Stimulated activated CD4-positive, alpha-beta T cell treated with anti-CD3 and anti-CD28 coated beads, Interleukin-12 subunit alpha, Interleukin-12 subunit beta, amount 100 ng/mL, for 24 hours (primary cell): ENCODE data around the gene FITM1.

Source experiments
- DNase-seq, 2 experiments: peaks; one replicate each; pipeline ENCODE4 v3.0.0-alpha.2; 2020; ENCODE audit warnings: low read depth in 2 of 2

The FITM1 gene

DNA sequence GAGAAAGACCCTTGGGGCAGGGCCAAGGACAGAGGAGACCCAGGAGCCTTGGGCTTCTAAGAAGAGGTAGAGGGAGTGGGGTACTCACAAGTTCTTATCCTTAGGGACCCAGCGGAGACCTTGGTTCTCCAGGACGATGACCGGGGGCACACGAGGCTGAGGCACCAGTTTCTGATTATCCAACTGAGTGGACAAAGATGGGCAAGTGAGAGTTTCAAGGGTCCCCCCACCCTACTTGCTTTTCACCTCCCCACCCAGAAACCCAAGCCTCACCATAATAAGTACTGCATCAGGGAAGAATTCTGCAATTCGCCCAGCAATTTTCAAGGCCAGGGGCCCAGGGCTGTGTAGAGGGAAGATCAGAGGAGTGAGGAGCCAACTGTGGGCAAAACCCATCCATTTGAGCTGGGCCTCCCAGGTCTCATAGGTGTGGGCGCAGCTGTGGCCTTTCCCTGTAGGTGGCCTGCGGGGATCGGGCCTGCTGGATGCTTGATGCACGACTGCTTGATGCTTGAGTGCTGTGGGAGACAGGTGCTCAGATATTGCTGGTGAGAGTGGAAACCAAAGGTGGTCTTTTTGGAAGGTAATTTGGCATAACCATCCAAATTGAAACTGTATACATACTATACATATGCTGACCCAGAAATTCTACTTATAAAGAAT is 8.9 kb downstream of the FITM1 start:
- DNase-seq: no peak

DNA sequence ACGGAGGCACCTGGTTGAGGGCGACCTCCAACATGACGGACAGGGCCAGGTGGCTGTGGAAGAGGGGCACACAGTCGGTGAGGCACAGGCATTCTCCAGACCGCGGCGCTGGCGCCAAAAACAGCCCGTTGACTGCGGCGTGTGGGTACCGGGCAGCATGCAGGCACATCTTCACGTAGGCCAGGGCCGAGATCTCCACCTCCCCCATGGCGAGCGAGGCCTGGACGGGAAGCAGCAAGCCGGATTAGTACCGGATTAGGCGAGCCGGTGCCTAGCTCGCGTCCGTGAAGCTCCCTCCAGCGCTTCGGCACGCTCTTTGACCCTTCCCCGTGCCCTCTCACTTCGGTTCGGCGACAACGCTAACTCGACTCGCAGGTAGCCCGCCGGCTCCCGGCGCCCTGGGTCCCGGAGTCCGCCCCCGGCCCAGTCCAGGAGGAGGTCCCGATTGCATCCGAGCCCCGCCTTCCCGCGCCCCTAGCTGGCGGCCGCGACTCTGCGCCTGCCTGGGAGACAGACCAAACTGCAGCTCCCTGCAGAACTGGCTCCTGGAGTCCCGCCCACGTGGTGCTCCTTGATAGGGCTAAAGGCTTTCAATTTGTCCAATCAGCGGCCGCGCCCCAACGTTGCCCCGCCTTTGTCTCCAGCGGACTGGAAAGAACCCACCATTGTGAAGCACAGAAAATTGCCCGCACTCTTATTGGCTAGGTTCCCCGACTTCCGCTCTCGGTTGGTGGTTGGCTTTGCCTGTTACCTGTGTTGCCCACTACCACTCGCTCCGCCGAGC is 10.8 kb downstream of the FITM1 start, which contains the start of gene EMC9:
Gene EMC9, minus strand, starts transcription at position 495 of the 784 bp plus-strand sequence. Its CDS starts 287 bp downstream, at position 208.
- peak; percentile 99 to 100 for DNase-seq

DNA sequence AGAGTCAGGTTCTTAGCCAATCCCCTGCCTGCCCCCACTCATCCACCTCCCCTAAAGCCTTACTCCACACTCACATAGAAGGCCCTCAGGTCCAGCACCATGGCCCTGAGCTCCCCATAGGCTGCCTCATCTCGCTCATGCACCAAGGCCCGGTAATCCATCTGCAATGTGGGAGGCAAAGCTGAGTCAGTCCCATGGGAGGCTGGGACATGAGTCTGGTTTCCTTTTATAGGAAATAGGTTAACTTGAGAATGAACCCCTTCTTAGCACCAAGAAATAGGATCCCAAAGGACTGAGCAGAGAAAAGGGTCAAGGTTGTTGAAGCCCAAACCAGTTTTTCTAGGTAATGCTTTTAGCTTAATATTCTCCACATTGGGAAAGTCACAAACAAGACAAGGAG is 13.1 kb downstream of the FITM1 start:
- no peak for DNase-seq

DNA sequence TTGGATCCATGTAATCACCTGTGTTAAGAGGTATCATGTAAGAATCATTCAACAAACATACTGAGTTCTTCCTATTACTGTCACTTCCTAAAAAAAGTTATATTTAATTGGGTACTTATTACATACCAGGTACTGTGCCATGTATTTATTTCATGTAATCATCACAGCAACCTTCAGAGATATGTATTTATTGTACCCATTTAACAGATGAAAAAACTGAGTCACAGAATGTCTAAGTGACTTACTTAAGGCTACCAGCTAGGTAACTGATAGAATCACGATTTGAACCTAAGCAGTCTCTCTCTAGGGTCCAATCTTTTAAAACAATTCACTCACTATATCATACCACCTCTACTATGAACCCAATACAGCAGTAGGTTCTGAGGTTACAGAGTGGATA is 14.0 kb downstream of the FITM1 start:
- DNase-seq: no peak

DNA sequence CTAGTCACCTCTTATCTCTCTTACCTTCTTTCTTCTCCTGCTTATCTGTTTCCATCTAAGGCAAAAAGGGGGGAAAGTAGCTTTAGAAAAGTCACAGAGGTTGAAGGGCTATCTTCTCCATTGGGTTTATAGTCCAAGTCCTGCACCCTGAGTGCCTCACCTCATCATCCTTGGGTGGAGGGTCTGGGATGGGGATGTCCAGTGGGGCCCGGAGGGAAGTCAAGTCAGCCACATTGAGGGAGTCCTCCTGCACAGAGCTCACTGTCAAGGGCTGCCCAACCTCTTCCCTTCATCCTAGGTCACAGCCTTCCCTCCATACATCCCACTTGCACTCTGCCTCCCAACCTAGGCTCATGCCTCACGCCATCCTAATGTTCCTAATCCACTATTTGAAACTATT is 14.8 kb downstream of the FITM1 start:
- DNase-seq: no peak

DNA sequence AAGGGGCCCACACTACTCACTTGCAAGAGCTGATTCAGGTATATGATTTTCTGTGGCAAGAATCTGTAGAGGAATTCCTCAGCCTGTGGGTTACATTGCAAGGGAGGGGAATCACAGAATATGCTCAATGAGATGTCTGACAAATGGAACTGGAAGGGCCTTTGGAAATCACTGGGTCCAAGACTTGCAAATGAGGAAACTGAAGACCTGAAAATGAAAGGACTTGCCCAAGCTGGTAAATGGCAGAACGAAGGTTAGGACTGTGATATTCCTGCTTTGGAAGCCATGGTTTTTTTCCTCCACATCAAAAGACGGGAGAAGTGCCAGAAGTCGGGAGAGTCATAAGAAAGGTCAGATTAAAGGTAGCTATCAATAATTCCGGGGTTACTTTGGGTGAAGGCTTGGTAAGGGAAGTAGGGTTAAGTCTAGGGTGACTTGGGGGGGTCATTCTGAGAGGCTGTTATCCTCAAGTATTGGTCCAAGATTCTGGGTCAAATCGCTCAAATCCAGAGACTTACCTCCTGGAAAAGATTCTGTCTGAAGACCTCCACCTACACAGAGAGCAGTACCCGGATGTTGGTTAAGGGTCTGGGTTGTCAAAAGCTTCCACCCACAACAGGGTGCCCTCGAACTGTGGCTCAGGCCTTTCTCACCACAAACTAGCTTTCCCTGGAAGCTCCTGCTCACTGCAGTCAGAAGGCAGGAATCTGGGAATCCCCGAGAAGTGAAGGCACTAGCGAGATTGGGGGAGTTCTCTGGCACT is 15.4 kb downstream of the FITM1 start:
- no peak for DNase-seq

DNA sequence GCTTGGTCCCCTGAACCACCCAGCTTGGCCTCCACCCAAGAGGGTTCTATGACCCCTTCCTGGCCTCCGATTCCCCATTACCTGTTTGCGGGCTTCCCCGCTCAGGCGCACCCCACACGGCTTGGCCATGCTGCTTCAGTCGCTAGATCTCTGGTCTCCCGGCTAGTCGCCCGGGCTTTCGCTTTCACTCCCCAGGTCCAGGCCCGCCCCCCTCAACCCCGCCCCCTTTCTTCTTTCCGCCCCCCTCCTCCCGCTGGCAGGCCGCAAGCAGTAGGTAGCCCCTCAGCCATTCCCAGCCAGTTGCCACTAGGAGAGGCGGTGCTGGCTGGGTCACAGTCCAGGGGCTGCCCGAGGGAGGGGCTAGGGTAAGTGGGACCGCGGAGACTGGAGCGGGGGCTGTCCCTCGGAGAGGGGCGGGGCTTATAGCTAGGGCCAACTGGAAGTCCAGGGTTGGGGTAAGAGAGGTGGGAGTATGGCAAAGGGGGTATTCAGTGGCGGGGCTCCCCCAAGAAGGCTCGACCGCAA is 16.1 kb downstream of the FITM1 start, which contains the start of gene PSME2:
Gene PSME2, minus strand, starts transcription at position 158 of the 525 bp plus-strand sequence. Its CDS starts 29 bp downstream, at position 129.
- DNase-seq: peak; percentile 78 to 93

DNA sequence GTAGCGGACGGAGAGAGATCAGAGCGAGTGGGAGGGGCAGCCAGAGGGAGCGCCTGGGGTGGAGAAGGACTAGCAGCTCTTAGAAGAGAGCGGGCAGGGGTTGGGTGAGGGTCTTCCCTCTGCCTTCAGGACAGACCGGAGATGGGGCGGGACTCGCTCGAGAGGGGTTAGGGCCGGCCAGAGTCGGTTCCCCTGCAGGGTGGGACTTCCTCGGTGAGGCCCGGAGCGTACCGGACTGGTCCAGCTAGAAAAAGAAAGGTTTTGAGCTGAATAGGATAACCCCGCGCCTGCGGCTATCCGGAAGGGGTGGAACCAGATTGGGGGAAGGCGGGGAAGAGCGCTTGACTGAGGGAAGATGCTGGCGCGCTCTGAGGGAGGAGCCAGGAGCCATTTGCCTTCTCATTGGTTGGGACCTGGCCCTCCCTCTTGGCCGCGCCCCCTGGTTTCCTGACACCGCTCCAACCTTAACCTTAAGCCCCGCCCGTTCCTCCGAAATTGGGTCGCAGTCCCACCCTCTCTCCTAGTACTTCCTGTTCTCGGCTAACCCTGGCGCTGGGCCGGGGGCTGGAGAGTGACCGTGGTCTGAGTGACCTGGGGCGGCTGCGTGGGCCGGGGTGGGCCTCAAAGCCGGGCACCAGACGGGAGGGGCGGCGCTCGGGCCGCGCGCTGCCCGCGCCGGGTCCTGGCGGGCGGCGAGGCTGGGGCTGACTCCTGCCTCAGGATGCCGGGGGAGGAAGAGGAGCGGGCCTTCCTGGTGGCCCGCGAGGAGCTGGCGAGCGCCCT is 16.7 kb downstream of the FITM1 start, which contains the start of gene RNF31:
Gene RNF31, plus strand, starts transcription at position 521 of the 783 bp plus-strand sequence. Its CDS starts 201 bp downstream, at position 722.
- peak; percentile 93 to 99 for DNase-seq

DNA sequence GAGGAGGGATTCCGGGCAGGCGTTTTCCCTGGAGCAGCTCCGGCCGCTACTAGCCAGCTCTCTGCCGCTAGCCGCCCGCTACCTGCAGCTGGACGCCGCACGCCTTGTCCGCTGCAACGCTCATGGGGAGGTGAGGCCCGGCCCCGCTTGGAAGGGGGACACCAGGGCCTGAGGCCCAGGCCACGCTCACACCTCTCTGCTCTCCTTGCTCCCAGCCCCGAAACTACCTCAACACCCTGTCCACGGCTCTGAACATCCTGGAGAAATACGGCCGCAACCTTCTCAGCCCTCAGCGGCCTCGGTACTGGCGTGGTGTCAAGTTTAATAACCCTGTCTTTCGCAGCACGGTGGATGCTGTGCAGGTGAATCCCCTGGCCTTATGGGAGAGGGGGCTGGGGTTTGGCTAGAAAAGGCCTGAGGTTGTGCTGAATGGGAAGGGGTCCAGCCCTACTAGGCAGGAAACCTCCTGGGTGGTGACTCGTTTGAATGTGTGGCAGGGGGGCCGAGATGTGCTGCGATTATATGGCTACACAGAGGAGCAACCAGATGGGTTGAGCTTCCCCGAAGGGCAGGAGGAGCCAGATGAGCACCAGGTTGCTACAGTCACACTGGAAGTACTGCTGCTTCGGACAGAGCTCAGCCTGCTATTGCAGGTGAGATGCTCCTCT is 17.4 kb downstream of the FITM1 start:
- DNase-seq: no peak

DNA sequence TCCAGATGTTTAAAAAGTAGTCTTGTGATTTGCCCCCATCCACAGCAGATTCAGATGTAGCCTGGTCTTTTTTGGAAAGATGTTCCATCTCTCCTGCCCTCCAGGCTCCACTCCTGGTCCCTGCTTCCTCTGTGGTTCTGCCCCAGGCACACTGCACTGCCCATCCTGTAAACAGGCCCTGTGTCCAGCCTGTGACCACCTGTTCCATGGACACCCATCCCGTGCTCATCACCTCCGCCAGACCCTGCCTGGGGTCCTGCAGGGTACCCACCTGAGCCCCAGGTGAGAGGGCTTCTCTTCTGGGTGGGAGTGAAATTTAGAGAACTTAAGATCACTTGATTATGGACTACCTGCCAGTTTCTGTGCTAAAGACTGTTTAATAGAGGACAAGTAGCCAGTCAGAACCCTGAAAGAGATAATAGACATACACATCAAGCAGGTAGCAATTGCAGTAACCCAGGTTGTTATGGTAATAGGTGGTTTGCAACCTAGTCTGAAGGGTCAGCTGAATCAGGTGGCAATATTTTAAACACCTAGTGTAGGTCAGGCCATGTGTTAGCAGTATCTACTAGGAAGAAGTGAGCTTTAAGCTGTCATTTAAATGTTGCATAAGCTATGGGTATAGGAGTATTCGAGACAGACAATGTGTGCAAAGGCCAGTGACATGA is 19.0 kb downstream of the FITM1 start:
- no peak for DNase-seq

DNA sequence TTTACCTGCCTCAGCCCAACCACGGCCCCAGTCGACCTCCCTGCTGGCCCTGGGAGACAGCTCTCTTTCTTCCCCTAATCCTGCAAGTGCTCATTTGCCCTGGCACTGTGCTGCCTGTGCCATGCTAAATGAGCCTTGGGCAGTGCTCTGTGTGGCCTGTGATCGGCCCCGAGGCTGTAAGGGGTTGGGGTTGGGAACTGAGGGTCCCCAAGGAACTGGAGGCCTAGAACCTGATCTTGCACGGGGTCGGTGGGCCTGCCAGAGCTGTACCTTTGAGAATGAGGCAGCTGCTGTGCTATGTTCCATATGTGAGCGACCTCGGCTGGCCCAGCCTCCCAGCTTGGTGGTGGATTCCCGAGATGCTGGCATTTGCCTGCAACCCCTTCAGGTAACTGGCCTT is 19.6 kb downstream of the FITM1 start:
- DNase-seq: no peak

DNA sequence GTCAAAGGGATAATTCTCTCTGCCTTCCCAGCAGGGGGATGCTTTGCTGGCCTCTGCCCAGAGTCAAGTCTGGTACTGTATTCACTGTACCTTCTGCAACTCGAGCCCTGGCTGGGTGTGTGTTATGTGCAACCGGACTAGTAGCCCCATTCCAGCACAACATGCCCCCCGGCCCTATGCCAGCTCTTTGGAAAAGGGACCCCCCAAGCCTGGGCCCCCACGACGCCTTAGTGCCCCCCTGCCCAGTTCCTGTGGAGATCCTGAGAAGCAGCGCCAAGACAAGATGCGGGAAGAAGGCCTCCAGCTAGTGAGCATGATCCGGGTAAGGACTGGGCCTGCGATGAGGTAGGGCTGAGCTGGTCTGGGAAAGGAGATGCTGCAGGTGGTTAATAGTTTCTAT is 20.1 kb downstream of the FITM1 start:
- DNase-seq: no peak

DNA sequence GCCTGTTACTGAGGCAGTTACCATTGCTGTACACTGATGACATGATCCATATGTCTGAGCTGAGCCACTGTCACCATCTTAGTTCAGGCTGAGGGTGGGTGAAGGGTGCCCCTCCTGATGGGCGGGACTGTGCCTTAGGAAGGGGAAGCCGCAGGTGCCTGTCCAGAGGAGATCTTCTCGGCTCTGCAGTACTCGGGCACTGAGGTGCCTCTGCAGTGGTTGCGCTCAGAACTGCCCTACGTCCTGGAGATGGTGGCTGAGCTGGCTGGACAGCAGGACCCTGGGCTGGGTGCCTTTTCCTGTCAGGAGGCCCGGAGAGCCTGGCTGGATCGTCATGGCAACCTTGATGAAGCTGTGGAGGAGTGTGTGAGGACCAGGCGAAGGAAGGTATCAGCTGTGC is 20.5 kb downstream of the FITM1 start:
- no peak for DNase-seq

DNA sequence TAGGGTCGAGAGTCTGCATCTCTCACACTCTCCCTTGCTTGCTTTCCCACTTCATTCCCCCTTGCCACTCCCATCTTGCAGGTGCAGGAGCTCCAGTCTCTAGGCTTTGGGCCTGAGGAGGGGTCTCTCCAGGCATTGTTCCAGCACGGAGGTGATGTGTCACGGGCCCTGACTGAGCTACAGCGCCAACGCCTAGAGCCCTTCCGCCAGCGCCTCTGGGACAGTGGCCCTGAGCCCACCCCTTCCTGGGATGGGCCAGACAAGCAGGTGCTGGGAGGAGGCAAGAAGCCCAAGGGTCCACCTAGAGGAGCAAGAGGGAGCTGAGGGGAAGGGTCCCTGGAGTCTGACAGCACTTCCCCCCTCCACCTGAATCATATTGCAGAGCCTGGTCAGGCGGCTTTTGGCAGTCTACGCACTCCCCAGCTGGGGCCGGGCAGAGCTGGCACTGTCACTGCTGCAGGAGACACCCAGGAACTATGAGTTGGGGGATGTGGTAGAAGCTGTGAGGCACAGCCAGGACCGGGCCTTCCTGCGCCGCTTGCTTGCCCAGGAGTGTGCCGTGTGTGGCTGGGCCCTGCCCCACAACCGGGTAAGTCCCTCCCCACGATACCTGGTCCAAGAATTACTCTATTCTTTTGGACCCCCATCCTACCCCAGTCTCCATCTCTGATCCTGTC is 21.1 kb downstream of the FITM1 start:
- no peak for DNase-seq

DNA sequence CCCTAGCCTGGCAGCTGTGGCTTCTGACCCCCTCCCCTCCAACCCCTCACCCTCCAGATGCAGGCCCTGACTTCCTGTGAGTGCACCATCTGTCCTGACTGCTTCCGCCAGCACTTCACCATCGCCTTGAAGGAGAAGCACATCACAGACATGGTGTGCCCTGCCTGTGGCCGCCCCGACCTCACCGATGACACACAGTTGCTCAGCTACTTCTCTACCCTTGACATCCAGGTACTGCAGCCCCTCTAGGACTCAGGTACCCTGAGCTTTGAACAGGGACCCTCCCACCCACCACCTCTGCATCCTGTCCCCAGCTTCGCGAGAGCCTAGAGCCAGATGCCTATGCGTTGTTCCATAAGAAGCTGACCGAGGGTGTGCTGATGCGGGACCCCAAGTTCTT is 24.6 kb downstream of the FITM1 start:
- no peak for DNase-seq

DNA sequence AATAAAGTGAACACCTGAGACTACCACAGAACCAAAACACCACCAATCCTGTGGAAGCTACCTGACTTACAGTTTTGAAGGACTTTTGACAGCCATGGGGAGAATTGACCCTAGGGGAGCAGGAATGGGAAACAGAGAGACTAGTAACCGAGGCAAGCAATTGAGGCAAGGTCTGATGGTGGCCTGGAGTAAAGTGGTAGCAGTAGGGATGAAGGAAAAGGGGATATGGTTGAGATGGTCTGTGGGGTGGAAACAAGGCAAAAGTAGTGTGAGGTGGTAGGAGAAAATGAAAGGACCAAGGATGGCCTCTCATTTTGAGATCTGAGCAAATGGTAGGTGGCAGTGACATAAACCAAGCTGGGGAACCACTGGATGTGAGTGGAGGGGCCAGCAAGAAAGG is 26.4 kb downstream of the FITM1 start:
- no peak for DNase-seq

DNA sequence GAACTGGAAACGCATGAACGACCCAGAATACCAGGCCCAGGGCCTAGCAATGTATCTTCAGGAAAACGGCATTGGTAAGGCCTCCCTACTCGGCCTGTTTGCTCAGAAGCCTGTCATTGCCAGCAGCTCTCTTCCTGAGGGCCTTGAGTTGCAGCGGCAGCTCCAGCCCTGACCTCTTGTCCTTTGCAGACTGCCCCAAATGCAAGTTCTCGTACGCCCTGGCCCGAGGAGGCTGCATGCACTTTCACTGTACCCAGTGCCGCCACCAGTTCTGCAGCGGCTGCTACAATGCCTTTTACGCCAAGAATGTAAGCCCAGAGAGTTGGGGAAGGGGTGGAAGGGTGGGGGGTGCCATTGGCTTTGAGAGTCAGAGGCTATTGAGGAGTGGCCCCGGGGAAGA is 26.9 kb downstream of the FITM1 start:
- DNase-seq: no peak

DNA sequence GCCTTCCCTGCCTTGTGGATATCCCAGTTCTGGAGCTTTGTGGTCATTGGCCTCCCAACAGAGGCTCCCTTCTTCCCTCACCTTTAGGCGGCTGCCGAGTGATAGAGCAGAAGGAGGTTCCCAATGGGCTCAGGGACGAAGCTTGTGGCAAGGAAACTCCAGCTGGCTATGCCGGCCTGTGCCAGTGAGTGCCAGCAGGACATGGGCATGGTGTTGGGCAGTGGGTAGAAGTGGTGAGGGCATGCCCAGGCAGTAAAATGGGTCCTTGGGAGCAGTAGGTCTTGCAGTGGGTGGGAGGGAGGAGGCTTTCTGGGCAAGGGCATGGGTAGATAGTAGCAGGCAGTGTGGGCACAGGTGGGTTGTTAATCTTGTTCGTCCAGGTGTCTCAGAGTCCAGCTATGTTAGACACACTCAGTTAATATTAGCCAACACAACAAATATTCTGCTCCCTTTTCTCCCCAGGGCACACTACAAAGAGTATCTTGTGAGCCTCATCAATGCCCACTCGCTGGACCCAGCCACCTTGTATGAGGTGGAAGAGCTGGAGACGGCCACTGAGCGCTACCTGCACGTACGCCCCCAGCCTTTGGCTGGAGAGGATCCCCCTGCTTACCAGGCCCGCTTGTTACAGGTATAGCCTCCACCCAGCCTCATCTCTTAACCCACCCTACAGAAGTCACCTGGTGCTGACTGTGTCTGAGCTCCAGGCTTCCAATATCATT is 29.5 kb downstream of the FITM1 start:
- no peak for DNase-seq

DNA sequence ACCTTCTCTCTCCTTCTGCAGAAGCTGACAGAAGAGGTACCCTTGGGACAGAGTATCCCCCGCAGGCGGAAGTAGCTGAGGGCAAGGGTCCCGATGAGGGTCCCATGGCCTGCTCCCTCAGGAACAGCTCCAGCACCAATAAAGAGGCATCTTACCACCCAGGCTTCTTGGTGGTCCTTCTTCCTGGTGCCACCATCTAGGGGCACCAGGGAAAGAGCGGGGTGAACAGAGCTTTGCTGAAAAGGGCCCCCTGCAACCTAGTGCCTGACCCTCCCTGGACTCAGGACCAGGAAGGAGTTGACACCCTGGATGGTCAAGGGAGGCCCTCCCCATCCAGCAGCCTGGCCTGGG is 30.0 kb downstream of the FITM1 start:
- no peak for DNase-seq
